Cardiac muscle cell (in vitro differentiated cells and primary cell): ENCODE data around the gene RPL23. TPM values are rescaled to one million over a fixed set of nuclear protein-coding genes. Genes with fewer than 3 reads are reported as not detected.

Experiments used
- DNase-seq, 2 donors: peaks; one replicate each; pipeline versions ENCODE4 v3.0.0 to v3.0.0-alpha.2; 2010 to 2017; ENCODE audit warnings: low read depth in 1 of 2, low spot score in 1 of 2
- H3K27ac ChIP-seq: fragments of 200-600 bp; sonication (generic); 2 replicates; pipeline ENCODE4 v1.5.1; 2016
- H3K27me3 ChIP-seq: fragments of 200-600 bp; sonication (generic); 2 replicates; pipeline ENCODE4 v1.6.0; 2016; ENCODE audit warnings: control low read depth
- H3K36me3 ChIP-seq: fragments of 200-600 bp; sonication (generic); 2 replicates; pipeline ENCODE4 v1.5.1; 2016; ENCODE audit warnings: control low read depth
- H3K4me1 ChIP-seq: fragments of 200-600 bp; sonication (generic); 2 replicates; pipeline ENCODE4 v1.8.1; 2017; ENCODE audit warnings: low read depth, mild to moderate bottlenecking, mixed run types
- H3K4me3 ChIP-seq: fragments of 200-600 bp; sonication (generic); 2 replicates; pipeline ENCODE4 v1.5.1; 2016; ENCODE audit warnings: mild to moderate bottlenecking
- H3K9me3 ChIP-seq: fragments of 200-600 bp; sonication (generic); 2 replicates; pipeline ENCODE4 v1.5.1; 2017; ENCODE audit warnings: low read depth, mild to moderate bottlenecking, control low read depth
- CTCF ChIP-seq: IDR thresholded peaks from 2 replicates; pipeline ENCODE4 v1.5.1; 2012; ENCODE audit warnings: low read depth, mild to moderate bottlenecking, low read length
- polyA plus RNA-seq: library from polyadenylated mRNA; unstranded; fragments of >200 nt; fragmentation: Nextera tagmentation; extraction: Ambion mirVana; gene quantifications from 2 replicates; pipeline ENCODE4 v1.2.1, GENCODE V29; 2016
- total RNA-seq: library from RNA; depleted of rRNA; stranded (reverse); fragments of >200 nt; gene quantifications from 2 replicates; pipeline ENCODE4 v1.2.3, GENCODE V29; 2016

RPL23 gene
- total and polyA plus RNA-seq, 2 experiments from 2014 or later, result 567 to 2,692 TPM

- Histone ChIP-seq H3K4me1 (peaks cover 18% of the 10 kb centered on the region), H3K27ac (peak overlapping the region; percentile 68), H3K27me3 (no peaks in the 10 kb centered on the region), H3K36me3 (no peaks in the 10 kb centered on the region), H3K4me3 (no peak overlapping the region), H3K9me3 (no peaks in the 10 kb centered on the region)
- DNase-seq, result no peak
- no peak for TF ChIP-seq CTCF
These were observed 44.3 kb upstream of the RPL23 start for GRCh38 chr17:38897671-38898290.

GRCh38 chr17:38897176-38897575 lies 43.7 kb upstream of the RPL23 start:
- Histone ChIP-seq H3K9me3 (no peaks in the 10 kb centered on the region), H3K4me3 (no peak overlapping the region), H3K27ac (no peak overlapping the region), H3K4me1 (peaks cover 18% of the 10 kb centered on the region), H3K36me3 (no peaks in the 10 kb centered on the region), H3K27me3 (no peaks in the 10 kb centered on the region)
- peak in 1 of 2 donors; percentile 64 for DNase-seq
- no peak for TF ChIP-seq CTCF

- no peak for TF ChIP-seq CTCF
- no peaks in the 10 kb centered on the region for H3K27me3 ChIP-seq
- peaks cover 12% of the 10 kb centered on the region for H3K4me1 ChIP-seq
- no peak for DNase-seq
- no peaks in the 10 kb centered on the region for H3K9me3 ChIP-seq
- no peak overlapping the region for H3K27ac ChIP-seq
- no peak overlapping the region for H3K4me3 ChIP-seq
- peaks cover 2% of the 10 kb centered on the region for H3K36me3 ChIP-seq
These were observed 42.9 kb upstream of the RPL23 start for GRCh38 chr17:38896346-38896954.

GRCh38 chr17:38894276-38894675 lies 40.8 kb upstream of the RPL23 start:
- H3K36me3 ChIP-seq, result peaks cover 7% of the 10 kb centered on the region
- H3K27ac ChIP-seq, result peak overlapping the region; percentile 43
- no peaks in the 10 kb centered on the region for H3K27me3 ChIP-seq
- no peaks in the 10 kb centered on the region for H3K4me1 ChIP-seq
- TF ChIP-seq CTCF, result no peak
- DNase-seq, result no peak
- H3K9me3 ChIP-seq, result no peaks in the 10 kb centered on the region
- H3K4me3 ChIP-seq, result no peak overlapping the region

- DNase-seq, result peak in 1 of 2 donors; percentile 54
- H3K27ac ChIP-seq, result peak overlapping the region; percentile 43
- H3K4me3 ChIP-seq, result no peak overlapping the region
- H3K27me3 ChIP-seq, result no peaks in the 10 kb centered on the region
- peaks cover 7% of the 10 kb centered on the region for H3K36me3 ChIP-seq
- H3K4me1 ChIP-seq, result no peaks in the 10 kb centered on the region
- no peaks in the 10 kb centered on the region for H3K9me3 ChIP-seq
- TF ChIP-seq CTCF, result no peak
These were observed 40.1 kb upstream of the RPL23 start for GRCh38 chr17:38893607-38894006.
